Bone marrow (tissue), 2 donors: ENCODE measurements around the gene ASRGL1.
A peak's percentile ranks its signal among the peaks of the same experiment; 100 is the strongest.

Experiments
- DNase-seq, 2 donors: peaks; one replicate each; lab custom pipeline; 2025; lab: John Stamatoyannopoulos, UW

The ASRGL1 gene

DNA sequence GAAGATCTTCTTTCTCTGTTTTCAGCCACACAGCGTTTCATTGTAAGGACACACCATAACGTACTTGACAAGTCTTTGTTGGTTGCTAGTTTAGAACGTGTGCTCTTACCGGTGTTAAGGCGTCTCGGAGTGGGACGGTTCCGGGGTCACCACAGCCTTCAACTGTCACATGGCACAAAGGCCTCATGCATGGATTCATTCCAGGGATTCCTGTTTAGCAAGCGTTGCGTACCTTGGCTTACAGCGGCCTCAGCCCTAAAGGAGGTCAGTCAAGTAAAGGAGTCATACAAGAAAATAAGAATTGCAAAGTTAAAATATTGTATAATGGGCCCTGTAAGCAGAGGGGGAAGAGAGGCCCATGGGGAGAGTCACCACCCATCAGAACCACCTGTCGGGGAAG is 79.3 kb downstream of the ASRGL1 start:
- no peak for DNase-seq

DNA sequence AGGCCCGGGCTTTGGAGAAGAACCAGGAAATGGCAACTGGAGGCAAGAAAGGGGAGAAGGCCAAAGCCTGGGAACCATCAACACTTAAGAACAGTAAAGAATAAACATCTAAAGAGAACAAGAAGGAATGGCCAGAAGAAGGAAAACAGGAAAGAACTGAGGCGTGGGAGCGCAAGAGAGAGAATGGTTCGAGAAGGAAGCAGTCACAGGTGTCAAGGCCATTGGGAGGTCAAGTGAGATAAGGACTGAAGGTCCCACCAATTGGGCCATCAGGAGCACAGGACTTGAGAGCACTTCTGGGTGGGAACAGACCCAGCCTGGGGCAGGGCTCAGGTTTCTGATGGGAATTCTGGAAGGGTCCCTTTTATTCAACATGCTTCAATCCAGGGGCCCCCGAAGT is 80.9 kb downstream of the ASRGL1 start:
- DNase-seq, result no peak

DNA sequence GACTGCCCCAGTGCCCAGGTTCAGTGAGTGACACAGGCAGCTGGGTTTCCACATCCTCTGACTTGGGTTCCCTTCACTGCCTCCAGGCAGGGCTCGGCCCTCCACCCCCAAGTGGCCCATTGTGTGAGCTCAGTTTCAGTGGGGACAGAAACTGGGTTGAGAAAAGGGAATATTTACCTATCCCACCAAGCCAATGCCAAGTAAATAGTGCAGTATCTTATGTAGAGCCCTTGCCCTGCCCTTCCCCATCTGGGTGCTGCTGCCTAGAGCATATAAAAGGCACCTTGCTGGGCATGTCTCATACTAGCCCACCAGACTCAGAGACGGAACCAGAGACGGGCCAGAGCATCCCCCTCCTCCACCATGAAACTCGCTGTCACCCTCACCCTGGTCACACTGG is 81.5 kb downstream of the ASRGL1 start, which contains the start of gene SCGB1A1:
Gene SCGB1A1 (plus strand): TSS at position 301 of the 400 bp plus-strand sequence. CDS start 63 bp downstream, at position 364.
- no peak for DNase-seq

DNA sequence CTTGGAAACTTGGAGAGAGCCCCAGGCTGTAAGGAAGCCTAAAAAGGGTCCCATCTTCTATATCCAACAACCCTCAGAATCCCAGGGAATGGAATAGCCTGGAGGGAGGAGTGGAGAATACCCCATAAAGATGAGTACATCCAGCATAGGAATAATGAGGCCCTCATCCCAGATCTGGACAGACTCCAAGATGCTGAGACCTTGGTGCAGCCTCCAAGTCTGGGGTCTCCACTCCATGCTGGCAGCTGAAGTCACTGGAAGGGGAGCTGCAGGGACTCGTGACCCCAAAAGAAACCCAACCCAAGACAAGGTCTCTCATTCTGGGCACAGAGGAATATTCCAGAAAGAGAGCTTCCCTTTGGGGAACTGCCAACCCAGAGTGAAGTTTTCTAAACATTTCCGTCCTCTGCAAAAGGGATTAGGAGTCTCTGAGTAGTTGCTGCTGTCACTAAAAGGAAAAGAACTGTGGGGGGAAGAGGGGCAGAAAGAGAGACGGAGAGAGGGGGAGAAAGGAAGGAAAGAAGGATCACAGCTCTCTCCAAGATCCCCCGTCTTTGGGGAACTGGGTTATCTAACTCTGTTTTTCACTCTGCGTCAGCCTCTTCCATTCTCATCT is 82.2 kb downstream of the ASRGL1 start:
- DNase-seq, result no peak

DNA sequence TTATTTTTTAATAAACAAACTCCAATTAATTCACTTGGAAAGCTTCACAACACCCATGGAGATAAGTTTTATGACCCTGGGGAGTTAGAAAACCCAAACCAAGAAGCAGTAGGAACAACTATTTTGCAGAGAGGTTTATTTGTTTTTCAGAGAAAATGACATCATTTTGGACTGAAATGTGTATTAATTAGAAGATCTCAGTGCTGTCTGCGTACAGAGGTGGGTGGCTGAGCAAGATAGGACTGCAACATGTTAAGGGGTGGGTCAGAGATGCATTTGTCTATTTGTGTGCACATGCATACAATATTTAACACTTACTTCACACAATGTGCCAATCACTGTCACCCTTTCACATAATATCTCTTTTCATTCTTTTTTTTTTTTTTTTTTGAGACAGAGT is 82.7 kb downstream of the ASRGL1 start:
- DNase-seq, result no peak

DNA sequence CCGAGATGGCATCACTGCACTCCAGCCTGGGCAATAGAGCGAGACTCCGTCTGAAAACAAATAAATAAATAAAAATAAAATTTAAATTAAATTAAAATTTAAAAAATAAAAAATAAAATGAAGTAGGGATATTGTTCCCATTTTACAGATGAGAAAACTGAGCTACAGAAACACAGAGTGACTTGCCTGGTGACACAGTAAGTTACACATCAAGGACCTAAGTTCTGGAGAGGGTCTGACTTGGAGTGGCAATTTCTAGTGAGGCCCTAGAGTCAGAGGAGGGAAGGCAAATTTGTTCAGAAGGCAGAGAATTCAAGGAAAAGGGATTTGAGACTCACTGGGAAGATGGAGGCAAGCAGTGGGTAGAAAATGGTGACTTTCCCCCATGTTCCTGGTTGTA is 83.6 kb downstream of the ASRGL1 start:
- DNase-seq, result no peak

DNA sequence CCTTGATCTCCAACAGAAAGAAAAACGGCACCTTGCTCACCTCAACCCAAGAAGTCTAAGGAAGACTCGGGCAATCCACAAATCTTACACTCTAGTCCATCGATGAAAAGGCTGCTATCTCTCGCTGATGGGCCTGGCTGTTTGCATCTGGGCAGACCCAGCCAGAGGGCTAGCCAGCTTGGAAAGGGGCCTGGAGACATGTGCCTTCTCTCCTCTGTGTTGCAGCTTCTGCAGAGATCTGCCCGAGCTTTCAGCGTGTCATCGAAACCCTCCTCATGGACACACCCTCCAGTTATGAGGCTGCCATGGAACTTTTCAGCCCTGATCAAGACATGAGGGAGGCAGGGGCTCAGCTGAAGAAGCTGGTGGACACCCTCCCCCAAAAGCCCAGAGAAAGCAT is 84.7 kb downstream of the ASRGL1 start:
- no peak for DNase-seq

DNA sequence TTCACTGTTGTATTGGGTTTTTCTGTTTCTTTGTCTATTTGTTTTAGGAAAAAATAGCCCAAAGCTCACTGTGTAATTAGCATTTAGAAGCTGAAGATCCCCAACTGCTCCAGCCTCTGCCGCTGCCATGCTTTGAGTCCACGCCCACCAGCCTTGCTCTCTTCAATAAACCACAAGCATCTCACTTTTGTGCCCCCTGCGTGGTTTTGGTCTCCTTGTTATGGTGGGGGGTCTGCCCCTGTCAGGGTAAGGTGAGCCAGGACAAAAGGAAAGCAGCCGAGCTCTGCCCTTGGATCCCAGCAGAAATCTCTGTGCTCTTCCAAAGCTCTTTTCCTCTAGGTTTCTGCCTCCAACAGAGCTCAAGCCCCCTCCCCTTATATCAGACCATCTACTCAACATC is 85.8 kb downstream of the ASRGL1 start:
- no peak for DNase-seq

DNA sequence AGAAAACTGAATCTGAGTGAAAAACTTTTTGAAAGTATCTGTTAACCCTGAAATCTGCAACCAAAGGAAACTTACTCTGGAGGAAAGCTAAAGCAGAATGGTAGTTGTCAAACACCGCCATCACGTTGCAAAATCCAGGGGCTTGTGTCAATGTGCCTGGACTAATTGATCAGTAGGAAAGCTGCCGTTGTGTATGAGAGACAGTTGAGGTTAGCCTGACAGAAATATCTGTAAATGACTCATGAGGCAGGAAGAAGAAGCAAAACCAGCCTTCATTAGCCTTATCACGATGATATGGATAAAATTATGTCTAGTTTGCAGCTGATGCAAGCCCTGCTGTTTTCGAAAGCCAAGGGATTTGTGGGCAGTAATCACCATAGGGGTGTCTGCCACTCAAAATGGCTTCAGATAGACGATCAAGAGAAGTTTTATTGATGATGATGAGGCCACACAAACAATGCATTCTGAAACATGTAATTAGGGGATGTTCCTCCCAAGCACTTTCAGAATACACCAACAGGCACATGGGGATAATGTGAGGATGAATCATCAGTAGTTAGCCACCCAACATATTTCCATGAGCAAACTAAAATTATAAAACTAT is 90.5 kb downstream of the ASRGL1 start:
- peak in 1 of 2 donors; percentile 25 for DNase-seq

DNA sequence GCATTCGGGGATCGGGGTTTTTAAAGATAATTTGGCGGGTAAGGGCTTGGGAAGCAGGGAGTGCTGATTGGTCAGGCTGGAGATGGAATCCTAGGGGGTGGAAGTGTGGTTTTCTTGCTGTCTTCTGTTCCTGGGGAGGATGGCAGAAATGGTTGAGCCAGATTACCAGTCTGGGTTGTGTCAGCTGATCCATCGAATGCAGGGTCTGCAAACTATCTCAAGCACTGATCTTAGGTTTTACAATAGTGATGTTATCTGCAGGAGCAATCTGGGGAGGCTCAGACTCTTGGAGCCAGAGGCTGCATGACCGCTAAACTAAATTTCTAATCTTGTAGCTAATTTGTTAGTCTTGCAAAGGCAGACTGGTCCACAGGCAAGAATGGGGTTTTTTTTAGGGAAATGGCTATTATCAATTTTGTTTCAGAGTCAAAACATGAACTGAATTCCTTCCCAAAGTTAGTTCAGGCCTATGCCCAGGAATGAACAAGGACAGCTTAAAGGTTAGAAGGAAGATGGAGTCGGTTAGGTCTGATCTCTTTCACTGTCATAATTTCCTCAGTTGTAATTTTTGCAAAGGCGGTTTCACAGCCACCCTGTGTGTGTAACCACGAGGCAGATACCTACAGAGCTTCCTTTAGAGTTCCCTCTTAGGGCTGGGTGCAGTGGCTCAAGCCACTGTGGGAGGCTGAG is 91.8 kb downstream of the ASRGL1 start:
- DNase-seq, result no peak

DNA sequence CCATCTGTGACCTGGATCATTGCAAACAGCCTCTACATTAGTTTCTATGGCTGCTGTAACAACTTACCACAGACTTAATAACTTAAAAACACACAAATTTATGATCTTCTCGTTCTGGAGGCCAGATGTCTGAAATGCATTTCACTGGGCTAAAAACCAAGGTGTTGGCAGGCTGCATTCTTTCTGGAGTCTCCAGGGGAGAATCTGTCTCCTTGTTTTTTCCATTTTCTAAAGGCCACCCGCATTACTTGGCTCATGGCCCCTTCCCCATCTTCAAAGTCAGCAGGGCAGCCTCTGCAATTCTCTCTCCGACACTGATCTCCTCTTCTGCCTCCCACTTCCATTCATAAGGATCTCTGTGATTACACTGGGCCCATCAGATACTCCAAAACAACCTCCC is 93.2 kb downstream of the ASRGL1 start:
- no peak for DNase-seq

DNA sequence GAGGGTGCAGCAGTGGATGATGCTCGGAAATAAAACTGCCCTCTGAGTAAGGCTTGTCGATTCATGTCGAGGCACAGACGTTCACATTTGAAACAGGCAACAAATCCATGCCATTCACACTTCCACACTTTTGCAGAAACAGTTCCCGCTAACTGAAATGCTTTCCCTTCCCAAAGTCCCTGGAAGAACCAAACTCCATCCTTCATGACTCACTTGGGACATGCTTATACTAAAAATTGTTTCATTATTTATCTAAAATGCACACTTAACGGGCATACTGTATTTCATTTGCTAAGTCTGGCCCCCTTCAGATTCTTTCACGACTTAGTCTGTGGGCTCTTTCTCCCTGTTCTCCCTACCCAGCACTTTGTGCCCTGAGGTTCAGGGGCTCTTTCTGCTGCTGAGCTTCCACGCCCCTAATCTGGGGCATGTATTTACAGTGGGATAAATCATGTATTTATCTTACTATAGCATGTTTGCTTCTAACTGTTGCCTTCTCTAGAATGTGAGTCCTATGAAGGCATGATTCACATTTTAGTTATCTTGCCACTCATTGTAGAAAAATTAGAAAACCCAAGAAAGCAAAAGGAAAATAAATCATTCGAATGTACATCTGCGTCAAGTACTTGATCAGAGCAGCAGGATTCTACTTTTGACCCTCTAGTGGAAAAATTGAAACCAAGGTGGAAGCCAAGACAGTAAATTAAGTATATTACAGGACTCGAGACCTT is 94.1 kb downstream of the ASRGL1 start:
- no peak for DNase-seq

DNA sequence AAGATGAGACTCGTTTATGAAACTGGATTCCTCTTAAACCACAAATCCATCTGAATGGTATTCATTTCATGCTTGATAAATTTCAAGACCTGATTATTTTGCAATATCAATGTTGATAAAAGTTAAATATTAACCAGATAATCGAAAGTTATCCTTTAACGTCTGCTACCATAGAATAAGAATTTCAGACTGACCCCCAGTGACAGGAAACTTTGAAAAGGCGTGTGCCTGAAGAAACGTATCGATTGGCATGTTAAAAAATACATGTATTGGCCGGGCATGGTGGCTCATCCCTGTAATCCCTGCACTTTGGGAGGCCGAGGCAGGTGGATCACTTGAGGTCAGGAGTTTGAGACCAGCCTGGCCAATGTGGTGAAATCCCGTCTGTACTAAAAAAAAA is 95.4 kb downstream of the ASRGL1 start:
- DNase-seq, result no peak

DNA sequence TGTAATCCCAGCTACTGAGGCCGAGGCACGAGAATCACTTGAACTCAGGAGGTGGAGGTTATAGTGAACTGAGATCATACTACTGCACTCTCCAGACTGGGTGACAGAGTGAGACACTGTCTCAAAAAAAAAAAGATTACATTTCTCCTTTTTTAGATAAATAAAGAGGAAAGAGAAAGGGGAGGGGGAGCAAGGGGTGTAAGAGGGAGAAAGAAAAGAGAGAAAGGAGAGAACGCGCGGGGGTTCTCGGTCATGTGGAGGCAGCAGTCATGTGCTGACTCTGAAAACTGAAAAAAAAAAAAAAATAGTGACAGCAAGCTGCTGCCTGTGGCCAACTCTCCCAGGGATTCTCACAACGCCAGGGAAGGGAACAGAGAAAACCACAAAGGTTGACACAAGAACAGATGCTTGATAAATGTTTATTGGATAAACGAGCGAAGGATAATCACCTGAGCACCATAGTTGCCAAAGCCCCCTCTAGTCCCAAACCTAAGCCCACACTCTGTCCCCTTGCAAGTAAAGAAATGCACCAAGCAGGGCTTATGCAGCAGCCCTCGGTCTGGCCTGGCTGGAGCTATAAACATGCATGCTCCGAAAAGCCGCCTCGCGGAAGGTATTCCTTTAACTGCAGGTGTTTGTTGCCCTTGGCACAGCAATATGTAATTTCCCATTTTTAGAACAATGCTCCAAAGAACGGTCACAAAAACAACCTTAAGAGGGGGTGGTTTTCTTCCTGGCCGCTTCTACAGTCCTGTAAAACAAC is 96.1 kb downstream of the ASRGL1 start:
- no peak for DNase-seq

DNA sequence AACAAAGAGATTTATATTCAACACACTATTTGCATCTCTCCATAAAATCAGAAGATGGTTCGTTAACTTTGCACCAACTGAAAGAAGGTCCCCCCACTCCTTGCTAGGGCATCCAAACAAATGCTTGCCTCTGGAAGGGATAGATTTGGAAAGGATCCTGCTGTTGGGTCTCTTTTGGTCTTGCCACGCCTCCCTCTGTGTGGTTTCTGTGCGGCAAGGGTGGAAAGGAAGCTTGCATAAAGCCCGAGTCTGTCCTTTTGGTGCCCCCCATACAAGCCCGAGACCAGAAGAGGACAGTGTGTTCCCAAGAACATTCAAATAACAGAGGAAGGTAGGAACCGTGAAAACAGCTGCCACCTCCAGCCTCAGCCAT is 96.6 kb downstream of the ASRGL1 start:
- DNase-seq, result no peak

DNA sequence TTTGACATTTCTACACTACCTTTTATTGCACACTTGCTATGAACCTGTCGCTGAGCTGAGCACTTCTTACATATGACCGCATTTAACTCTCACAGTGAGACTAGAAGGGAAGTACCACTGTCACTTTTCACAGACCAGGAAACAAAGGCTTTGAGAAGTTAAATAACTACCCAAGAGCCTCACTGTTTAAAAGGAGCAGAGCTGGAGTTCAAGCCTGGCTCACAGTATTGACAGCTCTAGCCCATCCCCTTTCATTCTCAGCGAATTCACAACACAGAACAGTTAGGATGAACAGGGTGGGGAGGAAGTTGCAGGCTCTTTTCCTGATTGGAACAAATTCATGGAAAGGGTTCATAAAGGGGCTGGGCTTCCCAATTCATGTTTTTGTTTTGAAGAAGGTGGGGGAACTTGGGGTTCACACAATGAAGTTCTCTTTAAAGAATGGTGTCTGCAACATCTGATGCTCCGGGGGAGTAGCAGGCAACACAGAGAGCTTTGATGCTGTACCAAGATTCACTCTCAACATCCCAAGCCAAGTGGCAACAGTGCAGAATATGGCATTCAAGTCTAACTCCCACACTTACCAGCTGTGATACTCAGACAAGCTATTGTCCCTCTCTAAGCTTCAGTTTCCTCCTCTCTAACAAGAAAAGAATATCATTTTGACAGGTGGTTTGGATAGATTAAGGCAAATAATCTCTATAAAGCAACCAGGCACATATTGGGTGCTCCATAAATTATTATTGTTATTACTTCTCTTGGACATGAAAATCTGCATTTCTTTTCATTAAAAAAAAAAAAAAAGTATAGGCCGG is 98.8 kb downstream of the ASRGL1 start:
- DNase-seq, result peak in 1 of 2 donors; percentile 38

DNA sequence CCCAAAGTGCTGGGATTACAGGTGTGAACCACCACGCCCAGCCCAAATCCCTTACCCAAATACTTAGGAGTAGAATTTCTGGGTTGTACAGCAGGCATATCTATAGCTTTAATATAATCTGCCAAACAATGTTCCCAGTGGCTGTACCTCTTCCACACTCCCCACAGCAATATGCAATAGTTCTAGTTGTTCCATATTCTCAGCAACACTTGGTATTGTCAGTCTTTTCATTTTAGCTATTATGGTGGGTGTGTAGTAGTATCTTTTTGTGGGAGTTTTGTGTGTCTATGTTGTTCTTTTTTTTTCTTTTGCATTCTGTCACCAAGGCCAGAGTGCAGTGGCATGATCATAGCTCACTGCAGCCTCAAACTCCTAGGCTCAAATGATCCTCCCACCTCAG is 100.4 kb downstream of the ASRGL1 start:
- DNase-seq, result no peak

DNA sequence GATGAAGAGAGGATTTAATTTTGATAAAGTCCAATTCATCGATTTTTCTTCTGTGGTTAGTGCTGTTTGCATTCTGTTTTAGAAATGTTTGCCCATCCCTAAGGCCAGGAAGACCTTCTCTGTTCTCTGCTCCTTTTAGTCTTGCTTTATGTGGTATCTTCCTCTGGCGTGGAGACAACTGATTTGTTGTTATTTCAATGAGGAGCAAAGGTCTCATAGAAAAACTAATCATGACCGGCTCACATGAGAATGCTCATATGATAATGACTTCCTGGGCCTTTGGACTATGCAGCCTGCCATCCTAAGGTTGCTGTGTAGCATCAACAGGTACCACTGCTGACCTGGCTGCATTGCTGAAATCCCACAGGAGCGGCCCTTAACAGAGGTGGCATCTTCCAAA is 101.4 kb downstream of the ASRGL1 start:
- no peak for DNase-seq

DNA sequence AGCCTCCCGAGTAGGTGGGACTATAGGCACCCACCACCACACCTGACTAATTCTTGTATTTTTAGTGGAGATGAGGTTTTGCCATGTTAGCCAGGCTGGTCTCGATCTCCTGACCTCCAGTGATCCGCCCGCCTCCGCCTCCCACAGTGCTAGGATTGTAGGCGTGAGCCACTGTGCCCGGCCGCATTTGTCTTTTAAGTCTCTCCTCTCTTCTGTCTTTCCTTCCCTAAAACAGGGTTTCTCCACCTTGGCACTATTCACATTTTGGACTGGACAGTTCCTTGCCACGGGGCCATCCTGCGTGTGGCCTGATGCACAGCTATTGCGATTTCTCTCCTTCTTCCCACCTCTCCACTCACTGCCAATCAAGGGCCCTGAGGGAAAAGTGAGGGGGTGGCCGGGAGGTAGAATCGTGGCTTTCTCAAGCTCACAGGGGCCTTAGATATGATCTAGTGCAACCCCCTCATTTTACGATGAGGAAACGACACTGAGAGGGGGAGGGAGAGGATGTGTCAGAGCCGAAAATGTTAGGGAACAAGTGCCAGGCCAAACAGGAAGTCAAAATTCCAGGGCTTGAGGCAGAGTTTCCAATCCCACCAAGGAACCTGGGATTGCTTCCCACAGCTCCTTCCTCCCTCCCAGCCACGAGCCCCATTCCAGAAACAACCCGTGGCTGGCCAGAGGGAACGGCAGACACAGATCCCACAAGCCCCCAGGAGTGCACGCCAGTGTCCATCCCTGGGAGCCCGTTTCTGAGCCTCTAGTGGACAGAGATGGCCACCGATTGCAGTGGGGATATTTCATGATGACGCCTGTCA is 102.7 kb downstream of the ASRGL1 start:
- DNase-seq, result no peak
